GM23248 (cell line): ENCODE data around the gene ALDH4A1. TPM values are rescaled to one million over a fixed set of nuclear protein-coding genes. Genes with fewer than 3 reads are reported as not detected.
"Not testable (repeated sequence)": the region's sequence is repeated elsewhere in the genome, so short reads cannot be mapped to it uniquely, and the experiment has no call there.

Source experiments
- DNase-seq: peaks from one replicate; pipeline ENCODE4 v3.0.0-alpha.2; 2015
- H2AFZ ChIP-seq: fragments of 200-600 bp; sonication (generic); 2 replicates; pipeline ENCODE4 v1.6.1; 2016; ENCODE audit warnings: antibody characterized with exemption
- H3F3A ChIP-seq: fragments of 200-600 bp; sonication (generic); 2 replicates; pipeline ENCODE4 v1.6.1; 2016; ENCODE audit warnings: mild to moderate bottlenecking, antibody characterized with exemption, mixed run types; ENCODE audit not compliant: insufficient read depth
- H3K27ac ChIP-seq: fragments of 200-600 bp; sonication (generic); 2 replicates; pipeline ENCODE4 v1.5.1; 2016; ENCODE audit warnings: mild to moderate bottlenecking
- H3K27me3 ChIP-seq: fragments of 200-600 bp; sonication (generic); replicated peaks from 2 replicates; pipeline ENCODE4 v1.6.1; 2016; ENCODE audit warnings: mild to moderate bottlenecking; ENCODE audit not compliant: insufficient read depth
- H3K36me3 ChIP-seq: fragments of 200-600 bp; sonication (generic); 2 replicates; pipeline ENCODE4 v1.6.1; 2016; ENCODE audit warnings: low read depth, mild to moderate bottlenecking
- H3K4me1 ChIP-seq: fragments of 200-600 bp; sonication (generic); 2 replicates; pipeline ENCODE4 v1.6.1; 2016; ENCODE audit warnings: mild to moderate bottlenecking; ENCODE audit not compliant: insufficient read depth
- H3K4me2 ChIP-seq: fragments of 200-600 bp; sonication (generic); one replicate; pipeline ENCODE4 v1.6.1; 2016; ENCODE audit warnings: mild to moderate bottlenecking; ENCODE audit not compliant: unreplicated experiment
- H3K4me3 ChIP-seq: fragments of 200-600 bp; sonication (generic); 2 replicates; pipeline ENCODE4 v1.5.1; 2016; ENCODE audit warnings: mild to moderate bottlenecking
- H3K79me2 ChIP-seq: fragments of 200-600 bp; sonication (generic); 2 replicates; pipeline ENCODE4 v1.6.1; 2016; ENCODE audit warnings: mild to moderate bottlenecking; ENCODE audit not compliant: insufficient read depth
- H3K9ac ChIP-seq: fragments of 200-600 bp; sonication (generic); 2 replicates; pipeline ENCODE4 v1.6.1; 2016; ENCODE audit warnings: mild to moderate bottlenecking
- H3K9me2 ChIP-seq: fragments of 200-600 bp; sonication (generic); 2 replicates; pipeline ENCODE4 v1.6.1; 2016; ENCODE audit warnings: mixed run types, mild to moderate bottlenecking, moderate library complexity; ENCODE audit not compliant: insufficient read depth
- H3K9me3 ChIP-seq: fragments of 200-600 bp; sonication (generic); one replicate; pipeline ENCODE4 v1.6.1; 2017; ENCODE audit warnings: low read depth
- H4K20me1 ChIP-seq: fragments of 200-600 bp; sonication (generic); 2 replicates; pipeline ENCODE4 v1.6.0; 2016; ENCODE audit not compliant: insufficient read depth
- EZH2 ChIP-seq: fragments of 200-600 bp; sonication (generic); IDR thresholded peaks from 2 replicates; pipeline ENCODE4 v1.6.1; 2018; ENCODE audit warnings: antibody characterized with exemption, mild to moderate bottlenecking; ENCODE audit not compliant: insufficient read depth, poor library complexity, severe bottlenecking
- EZH2phosphoT487 ChIP-seq: fragments of 200-600 bp; sonication (generic); IDR thresholded peaks from 2 replicates; pipeline ENCODE4 v1.6.1; 2018; ENCODE audit warnings: antibody characterized with exemption, moderate library complexity, mild to moderate bottlenecking, low read depth; ENCODE audit not compliant: insufficient read depth
- WGBS, 2 experiments: methylation state at CpG; one replicate each; pipeline ENCODE4 v1.1.6; 2015 to 2017; ENCODE audit warnings: low lambda C conversion rate in 2 of 2, low coverage in 1 of 2; ENCODE audit errors: missing lambda C conversion rate in 2 of 2; 5-methylcytosine and 5-hydroxymethylcytosine counted together
- in situ Hi-C: fragments of 300-500 bp; cut with MboI; formaldehyde crosslinking; loops from 2 replicates; pipeline ENCODE4 v1.15.0; 2020
- polyA plus RNA-seq: library from polyadenylated mRNA; unstranded; fragments of >200 nt; fragmentation: Nextera tagmentation; extraction: Ambion mirVana; gene quantifications from 2 replicates; pipeline ENCODE4 v1.2.1, GENCODE V29; 2016
- total RNA-seq: library from RNA; depleted of rRNA; stranded (reverse); fragments of >200 nt; shearing (Covaris generic); gene quantifications from 2 replicates; pipeline ENCODE4 v1.2.3, GENCODE V29; 2014

ALDH4A1 gene
- total and polyA plus RNA-seq, 2 experiments from 2014 or later = 10.9 to 13.3 TPM

- Histone ChIP-seq H3F3A (no peaks in the 10 kb centered on the region), H3K79me2 (no peaks in the 10 kb centered on the region), H3K27ac (no peak overlapping the region), H3K27me3 (no peaks in the 10 kb centered on the region), H3K4me1 (no peaks in the 10 kb centered on the region), H4K20me1 (no peaks in the 10 kb centered on the region), H3K36me3 (no peaks in the 10 kb centered on the region), H3K4me3 (no peak overlapping the region), H3K9ac (no peak overlapping the region), H3K9me2 (no peaks in the 10 kb centered on the region), H3K4me2 (no peak overlapping the region), H3K9me3 (no peaks in the 10 kb centered on the region), H2AFZ (no peak overlapping the region)
- no peak for DNase-seq
- in situ Hi-C loops = no loop called here
- TF ChIP-seq EZH2 (no peak), EZH2phosphoT487 (no peak)
- 8 to 10% methylated on average over 11 of the region's 11 CpGs for WGBS, 2 experiments
These were observed 53.1 kb downstream of the ALDH4A1 start for GRCh38 chr1:18849261-18849711.

GRCh38 chr1:18847723-18848122, 54.6 kb downstream of the ALDH4A1 start:
- H3F3A ChIP-seq, H3K4me2 ChIP-seq, H3K9ac ChIP-seq, H3K79me2 ChIP-seq, H3K4me1 ChIP-seq, H3K27ac ChIP-seq, H4K20me1 ChIP-seq, DNase-seq, H3K27me3 ChIP-seq, H3K36me3 ChIP-seq, H3K4me3 ChIP-seq, H3K9me3 ChIP-seq, H2AFZ ChIP-seq, H3K9me2 ChIP-seq, in situ Hi-C loops: not testable (repeated sequence)
- WGBS, 2 experiments = 35 to 49% methylated on average over 2 of the region's 2 CpGs

- no peaks in the 10 kb centered on the region for H3K9me2 ChIP-seq
- no peak overlapping the region for H3K27ac ChIP-seq
- no peaks in the 10 kb centered on the region for H3F3A ChIP-seq
- no peaks in the 10 kb centered on the region for H3K79me2 ChIP-seq
- no peaks in the 10 kb centered on the region for H3K9me3 ChIP-seq
- no peak overlapping the region for H3K4me2 ChIP-seq
- 61 to 62% methylated on average over 16 to 17 of the region's 17 CpGs for WGBS, 2 experiments
- no peak for DNase-seq
- no peaks in the 10 kb centered on the region for H3K4me1 ChIP-seq
- no peaks in the 10 kb centered on the region for H3K36me3 ChIP-seq
- no peak overlapping the region for H2AFZ ChIP-seq
- H3K9ac ChIP-seq = no peak overlapping the region
- no peaks in the 10 kb centered on the region for H4K20me1 ChIP-seq
- TF ChIP-seq EZH2 = no peak
- no peak for TF ChIP-seq EZH2phosphoT487
- 0 out of 2 replicates have a peak, but pooled peaks cover 11% of the 10 kb centered on the region for H3K27me3 ChIP-seq
- in situ Hi-C loops = no loop called here
- no peak overlapping the region for H3K4me3 ChIP-seq
These were observed 62.2 kb downstream of the ALDH4A1 start for GRCh38 chr1:18840145-18840544.

DNA sequence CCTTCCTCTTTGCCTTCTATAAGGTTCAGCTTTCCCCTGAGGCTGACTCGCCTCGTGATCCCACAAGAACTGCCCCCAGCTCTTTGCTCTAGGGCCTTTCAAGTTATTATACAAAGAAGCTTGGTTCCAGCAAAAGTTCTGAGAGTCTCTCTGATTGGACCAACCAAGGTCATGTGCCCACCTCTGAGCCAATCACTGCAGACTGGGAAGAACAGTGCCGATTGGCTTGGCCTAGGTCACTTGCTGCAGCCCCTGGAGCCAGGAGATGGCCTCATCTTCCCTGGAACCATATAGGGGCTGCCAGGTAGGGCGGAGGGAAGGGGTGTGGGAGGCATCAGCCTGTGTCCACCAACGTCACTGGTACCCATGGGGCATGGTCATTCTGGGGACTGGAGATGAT, 65.7 kb downstream of the ALDH4A1 start:
- no peak overlapping the region for H3K27ac ChIP-seq
- no peak for DNase-seq
- TF ChIP-seq EZH2 (no peak), EZH2phosphoT487 (no peak)
- H3K9me3 ChIP-seq = no peaks in the 10 kb centered on the region
- no peak overlapping the region for H2AFZ ChIP-seq
- H3K4me2 ChIP-seq = no peak overlapping the region
- H3K27me3 ChIP-seq = peaks cover 10% of the 10 kb centered on the region; the same call in 1 of the 2 replicates
- no peaks in the 10 kb centered on the region for H4K20me1 ChIP-seq
- H3K4me3 ChIP-seq = no peak overlapping the region
- no peaks in the 10 kb centered on the region for H3F3A ChIP-seq
- H3K36me3 ChIP-seq = no peaks in the 10 kb centered on the region
- no peaks in the 10 kb centered on the region for H3K9me2 ChIP-seq
- H3K4me1 ChIP-seq = no peaks in the 10 kb centered on the region
- H3K9ac ChIP-seq = no peak overlapping the region
- no peaks in the 10 kb centered on the region for H3K79me2 ChIP-seq
- 28 to 33% methylated on average over 5 of the region's 5 CpGs for whole genome bisulfite sequencing, 2 experiments
- in situ Hi-C loops = no loop called here

- H4K20me1 ChIP-seq, in situ Hi-C loops, H3K9me3 ChIP-seq, H3K9me2 ChIP-seq, H3K4me2 ChIP-seq, H3K27ac ChIP-seq, H3F3A ChIP-seq, H3K4me3 ChIP-seq, H3K9ac ChIP-seq, H3K36me3 ChIP-seq, H2AFZ ChIP-seq, H3K4me1 ChIP-seq, H3K79me2 ChIP-seq, DNase-seq: not testable (repeated sequence)
- H3K27me3 ChIP-seq = peaks cover 10% of the 10 kb centered on the region; the same call in 1 of the 2 replicates
- WGBS, 2 experiments = 0% methylated on average over 1 of the region's 1 CpG
These were observed 70.0 kb downstream of the ALDH4A1 start for GRCh38 chr1:18832319-18832718.
